ENCODE measurements around the gene SP140. TPM values are rescaled to one million over a fixed set of nuclear protein-coding genes. Genes with fewer than 3 reads are reported as not detected.

Gene SP140
- total and polyA plus RNA-seq, 9 of the 15 experiments (the other 6 are each of a cell fraction or from before 2014, with no cell fraction given): 0.04 to 1.1 (median 0.57) TPM; not detected in 1

DNA sequence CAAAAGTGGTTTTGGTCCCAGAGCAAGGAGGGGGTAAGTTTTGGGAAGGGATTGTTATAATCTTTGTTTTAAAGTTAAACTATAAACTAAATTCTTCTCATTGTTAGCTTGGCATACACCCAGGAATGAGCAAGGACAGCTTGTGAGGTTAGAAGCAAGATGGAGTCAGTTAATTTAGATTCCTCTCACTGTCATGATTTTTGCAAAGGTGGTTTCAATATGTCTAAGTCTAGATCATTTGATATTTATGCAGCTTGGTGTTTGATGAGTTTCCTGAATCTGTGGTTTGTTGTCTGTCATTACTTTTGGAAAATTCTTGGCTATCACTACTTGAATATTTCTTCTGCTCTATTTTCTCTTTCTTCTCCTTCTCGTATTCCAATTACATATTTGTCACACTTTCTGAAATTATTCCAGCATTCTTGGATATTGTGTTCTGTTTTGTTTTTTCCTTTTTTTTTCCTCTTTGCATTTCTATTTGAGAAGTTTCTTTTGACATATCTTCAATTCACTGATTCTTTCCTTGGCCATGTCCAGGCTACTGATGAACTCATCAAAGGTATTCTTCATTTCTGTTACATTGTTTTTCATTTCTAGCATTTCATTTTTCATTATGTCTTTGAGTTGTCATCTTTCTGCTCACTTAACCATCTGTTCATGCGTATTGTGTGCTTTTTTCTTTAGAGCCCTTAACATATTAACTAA lies 5.1 kb downstream of the SP140 start (continued):
- TF ChIP-seq, protein P1, sequence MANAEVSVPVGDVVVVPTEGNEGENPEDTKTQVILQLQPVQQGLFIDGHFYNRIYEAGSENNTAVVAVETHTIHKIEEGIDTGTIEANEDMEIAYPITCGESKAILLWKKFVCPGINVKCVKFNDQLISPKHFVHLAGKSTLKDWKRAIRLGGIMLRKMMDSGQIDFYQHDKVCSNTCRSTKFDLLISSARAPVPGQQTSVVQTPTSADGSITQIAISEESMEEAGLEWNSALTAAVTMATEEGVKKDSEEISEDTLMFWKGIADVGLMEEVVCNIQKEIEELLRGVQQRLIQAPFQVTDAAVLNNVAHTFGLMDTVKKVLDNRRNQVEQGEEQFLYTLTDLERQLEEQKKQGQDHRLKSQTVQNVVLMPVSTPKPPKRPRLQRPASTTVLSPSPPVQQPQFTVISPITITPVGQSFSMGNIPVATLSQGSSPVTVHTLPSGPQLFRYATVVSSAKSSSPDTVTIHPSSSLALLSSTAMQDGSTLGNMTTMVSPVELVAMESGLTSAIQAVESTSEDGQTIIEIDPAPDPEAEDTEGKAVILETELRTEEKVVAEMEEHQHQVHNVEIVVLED (CRISPR knock-in tag; IDR thresholded peaks at IDR 0.05): no peak
- TF ChIP-seq STAT5A (IDR thresholded peaks at IDR 0.05; ENCODE audit: borderline replicate concordance, low read length) (no peak), GABPA (tag; conservative IDR thresholded peaks at IDR 0.05; ENCODE audit: low read depth) (no peak), NFIX (CRISPR knock-in tag; IDR thresholded peaks at IDR 0.05; ENCODE audit: low read depth) (no peak), RBBP5 (IDR thresholded peaks at IDR 0.05; ENCODE audit: borderline replicate concordance, insufficient read depth, low read length, poor library complexity, severe bottlenecking) (no peak), CBX5 (IDR thresholded peaks at IDR 0.05; ENCODE audit: borderline replicate concordance, low read depth) (0 out of 2 replicates have a peak, but pooled peaks have one; percentile 61), ZNF57 (CRISPR knock-in tag; IDR thresholded peaks at IDR 0.05) (no peak), EWSR1 (IDR thresholded peaks at IDR 0.05; ENCODE audit: borderline replicate concordance, low read depth, partially characterized antibody) (no peak), TRIM24 (IDR thresholded peaks at IDR 0.05) (peak in 1 of 2 experiments; percentile 60; a peak in 2 of 4 replicates)

DNA sequence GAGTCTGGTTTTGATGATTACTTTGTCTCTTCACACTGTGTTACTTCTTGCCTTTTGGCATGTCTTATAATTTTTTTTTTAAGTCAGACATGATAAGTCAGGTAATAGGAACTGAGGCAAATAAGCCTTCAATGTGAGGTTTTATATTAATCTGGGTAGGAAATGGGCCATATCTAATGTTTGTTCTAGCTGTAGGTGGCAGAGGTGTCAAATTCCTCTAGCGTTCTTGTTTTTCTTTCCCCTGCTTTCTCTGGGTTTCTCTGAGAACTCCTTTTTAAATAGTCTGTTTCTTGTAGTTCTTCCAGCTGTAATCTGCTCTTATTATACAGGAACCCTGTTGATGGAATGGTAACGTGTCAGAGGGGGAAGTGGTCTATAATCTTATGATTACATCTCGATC lies 5.7 kb downstream of the SP140 start:
- ChIA-PET POLR2A (no interaction called here), CTCF (ENCODE audit: low intra/inter-chr PET ratio) (no interaction called here)
- Histone ChIP-seq H3K4me1 (replicated peaks in 1 of 2; ENCODE audit: control insufficient read depth in 2 of 2, insufficient read depth in 2 of 2, low read length in 2 of 2) (no peaks in the 10 kb centered on the region), H3K9me3 (replicated peaks; ENCODE audit: control insufficient read depth, insufficient read depth, low read depth, low read length) (peaks cover 4% of the 10 kb centered on the region), H3K27me3 (ENCODE audit: control insufficient read depth in 2 of 2, insufficient read depth in 2 of 2, low read length in 2 of 2) (no peaks in the 10 kb centered on the region), H3K79me2 (ENCODE audit: control insufficient read depth, insufficient read depth, low read length) (no peaks in the 10 kb centered on the region), H4K20me1 (replicated peaks; ENCODE audit: control insufficient read depth, insufficient read depth, low read length) (no peaks in the 10 kb centered on the region), H3K9me1 (ENCODE audit: control insufficient read depth, insufficient read depth, low read length) (no peaks in the 10 kb centered on the region), H3K27ac (ENCODE audit: extremely low read depth, low read depth, low read length) (no peak overlapping the region), H2AFZ (ENCODE audit: low read depth, low read length) (no peak overlapping the region), H3K9ac (ENCODE audit: insufficient read depth in 1 of 2, low read depth in 2 of 2, low read length in 2 of 2) (no peak overlapping the region), H3K4me2 (ENCODE audit: insufficient read depth, low read length) (no peak overlapping the region), H3K36me3 (ENCODE audit: control insufficient read depth, insufficient read depth, low read length) (no peaks in the 10 kb centered on the region), H3K4me3 (no peak overlapping the region)
- no peak for FAIRE-seq
- in situ Hi-C loops (cut with MboI): no loop called here
- no peak for DNase-seq (ENCODE audit: extremely low read depth in 1 of 4, low spot score in 3 of 4)
- 5% methylated on average over 2 of the region's 3 CpGs for WGBS (ENCODE audit: insufficient coverage, low coverage, missing lambda C conversion rate)
- BruUV-seq (replicated peaks): no TSS peak
- intact Hi-C loops (cut with micrococcal nuclease): no loop called here
- no peak for ATAC-seq
- TF ChIP-seq ASH1L (IDR thresholded peaks at IDR 0.05; ENCODE audit: borderline replicate concordance, low read depth, partially characterized antibody) (no peak), ELF4 (CRISPR knock-in tag; IDR thresholded peaks at IDR 0.05) (no peak), MTA3 (IDR thresholded peaks at IDR 0.05; ENCODE audit: borderline replicate concordance) (no peak), POU5F1 (IDR thresholded peaks at IDR 0.05; ENCODE audit: borderline replicate concordance, low read depth, low read length, partially characterized antibody) (no peak)
- TF ChIP-seq, protein P2, sequence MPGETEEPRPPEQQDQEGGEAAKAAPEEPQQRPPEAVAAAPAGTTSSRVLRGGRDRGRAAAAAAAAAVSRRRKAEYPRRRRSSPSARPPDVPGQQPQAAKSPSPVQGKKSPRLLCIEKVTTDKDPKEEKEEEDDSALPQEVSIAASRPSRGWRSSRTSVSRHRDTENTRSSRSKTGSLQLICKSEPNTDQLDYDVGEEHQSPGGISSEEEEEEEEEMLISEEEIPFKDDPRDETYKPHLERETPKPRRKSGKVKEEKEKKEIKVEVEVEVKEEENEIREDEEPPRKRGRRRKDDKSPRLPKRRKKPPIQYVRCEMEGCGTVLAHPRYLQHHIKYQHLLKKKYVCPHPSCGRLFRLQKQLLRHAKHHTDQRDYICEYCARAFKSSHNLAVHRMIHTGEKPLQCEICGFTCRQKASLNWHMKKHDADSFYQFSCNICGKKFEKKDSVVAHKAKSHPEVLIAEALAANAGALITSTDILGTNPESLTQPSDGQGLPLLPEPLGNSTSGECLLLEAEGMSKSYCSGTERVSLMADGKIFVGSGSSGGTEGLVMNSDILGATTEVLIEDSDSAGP (CRISPR knock-in tag; IDR thresholded peaks at IDR 0.05): no peak
